Skeletal muscle satellite cell (primary cell): ENCODE measurements around the gene YTHDF2.
"Not testable (repeated sequence)": the region's sequence is repeated elsewhere in the genome, so short reads cannot be mapped to it uniquely, and the experiment has no call there.

Experiments
- H3K27me3 ChIP-seq: 2 replicates; pipeline ENCODE4 v1.7.0; 2013; ENCODE audit warnings: low read length; ENCODE audit not compliant: control insufficient read depth, insufficient read depth
- H3K36me3 ChIP-seq: 2 replicates; pipeline ENCODE4 v1.7.0; 2013; ENCODE audit warnings: mild to moderate bottlenecking, control low read depth, low read length; ENCODE audit not compliant: insufficient read depth
- H3K4me1 ChIP-seq: 2 replicates; pipeline ENCODE4 v1.7.0; 2013; ENCODE audit warnings: low read length; ENCODE audit not compliant: control insufficient read depth, insufficient read depth
- H3K4me2 ChIP-seq: 2 replicates; pipeline ENCODE4 v1.7.0; 2013; ENCODE audit warnings: mild to moderate bottlenecking, low read length
- H3K4me3 ChIP-seq: 2 replicates; pipeline ENCODE4 v1.7.0; 2013; ENCODE audit warnings: low read length
- H3K9ac ChIP-seq: 2 replicates; pipeline ENCODE4 v1.7.0; 2013; ENCODE audit warnings: mild to moderate bottlenecking, low read depth, low read length, moderate library complexity
- H3K9me3 ChIP-seq: replicated peaks from 2 replicates; pipeline ENCODE4 v1.7.0; 2013; ENCODE audit warnings: mild to moderate bottlenecking, control low read depth, low read length

The YTHDF2 gene

DNA sequence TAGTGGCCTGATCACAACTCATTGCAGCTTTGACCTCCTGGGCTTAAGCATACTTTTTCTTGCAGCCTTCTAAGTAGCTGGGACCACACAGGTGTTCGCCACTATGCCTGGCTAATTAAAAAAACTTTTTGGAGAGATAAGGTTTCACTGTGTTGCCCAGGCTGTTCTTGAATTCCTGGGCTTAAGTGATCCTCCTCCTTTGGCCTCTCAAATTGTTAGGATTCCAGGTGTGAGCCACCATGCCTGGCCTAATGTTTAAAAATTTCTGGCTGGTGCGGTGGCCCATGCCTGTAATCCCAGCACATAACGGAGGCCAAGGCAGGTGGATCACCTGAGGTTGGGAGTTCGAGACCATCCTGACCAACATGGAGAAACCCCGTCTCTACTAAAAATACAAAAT is 24.4 kb downstream of the YTHDF2 start:
- Histone ChIP-seq H3K36me3 (peaks cover 45% of the 10 kb centered on the region), H3K4me3 (no peak overlapping the region), H3K4me2 (no peak overlapping the region), H3K4me1 (no peaks in the 10 kb centered on the region), H3K9ac (no peak overlapping the region), H3K27me3 (no peaks in the 10 kb centered on the region), H3K9me3 (no peaks in the 10 kb centered on the region)

DNA sequence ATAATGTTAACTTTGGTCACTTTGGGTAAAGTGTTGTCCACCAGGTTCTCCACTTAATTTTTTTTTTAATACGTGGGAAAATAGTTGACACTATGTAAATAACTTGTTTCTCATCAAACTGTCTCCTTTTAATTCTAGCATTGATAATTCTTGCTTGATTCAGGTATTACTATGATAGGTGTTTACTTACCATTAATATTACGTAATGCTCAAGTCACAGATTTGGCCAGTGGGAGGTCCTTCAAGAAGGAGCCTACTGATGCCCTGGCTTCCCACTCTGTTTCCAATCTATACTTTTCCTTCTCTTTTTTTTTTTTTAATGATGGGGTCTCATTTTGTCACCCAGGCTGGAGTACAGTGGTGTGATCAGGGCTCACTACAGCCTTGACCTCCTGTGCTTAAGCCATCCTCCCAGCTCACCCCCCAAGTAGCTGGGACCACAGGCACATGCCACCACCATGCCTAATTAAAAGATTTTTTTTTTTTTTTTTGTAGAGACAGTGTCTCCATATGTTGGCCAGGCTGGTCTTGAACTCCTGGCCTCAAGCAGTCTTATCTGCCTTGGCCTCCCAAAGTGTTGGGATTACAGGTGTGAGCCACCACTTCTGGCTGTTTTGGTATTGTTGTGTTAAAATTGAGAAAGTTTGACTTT is 29.9 kb downstream of the YTHDF2 start:
- H3K4me1 ChIP-seq = no peaks in the 10 kb centered on the region
- H3K27me3 ChIP-seq = no peaks in the 10 kb centered on the region
- H3K36me3 ChIP-seq = peaks cover 37% of the 10 kb centered on the region
- H3K4me2 ChIP-seq = no peak overlapping the region
- no peak overlapping the region for H3K4me3 ChIP-seq
- H3K9ac ChIP-seq = no peak overlapping the region
- H3K9me3 ChIP-seq = no peaks in the 10 kb centered on the region

DNA sequence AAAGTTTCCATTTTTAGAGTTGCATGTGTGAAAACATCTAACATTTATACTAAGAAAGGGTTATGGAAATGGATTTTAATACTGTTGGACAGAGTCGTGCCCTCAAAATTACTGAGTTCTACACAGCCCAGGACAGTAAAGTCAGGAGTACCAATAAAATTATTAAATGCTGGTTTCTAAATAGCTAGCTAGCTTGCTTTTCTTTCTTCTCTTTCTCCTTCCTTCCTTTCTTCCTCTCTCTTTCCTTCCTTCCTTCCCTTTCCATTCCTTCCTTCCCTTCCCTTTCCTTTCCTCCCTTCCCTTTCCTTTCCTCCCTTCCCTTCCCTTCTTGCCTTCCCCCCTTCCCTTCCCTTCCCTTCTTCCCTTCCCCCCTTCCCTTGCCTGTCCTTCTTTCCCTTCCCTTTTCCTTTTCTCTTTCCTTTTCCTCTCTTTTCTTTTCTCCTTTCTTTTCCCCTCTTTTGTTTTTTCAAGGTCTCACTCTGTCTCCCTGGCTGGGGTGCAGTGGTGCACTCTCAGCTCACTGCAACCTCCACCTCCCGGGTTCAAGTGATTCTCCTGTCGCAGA is 33.9 kb downstream of the YTHDF2 start:
- peaks cover 33% of the 10 kb centered on the region for H3K36me3 ChIP-seq
- no peaks in the 10 kb centered on the region for H3K9me3 ChIP-seq
- H3K4me2 ChIP-seq = no peak overlapping the region
- H3K27me3 ChIP-seq = no peaks in the 10 kb centered on the region
- H3K4me3 ChIP-seq = no peak overlapping the region
- no peaks in the 10 kb centered on the region for H3K4me1 ChIP-seq
- no peak overlapping the region for H3K9ac ChIP-seq

DNA sequence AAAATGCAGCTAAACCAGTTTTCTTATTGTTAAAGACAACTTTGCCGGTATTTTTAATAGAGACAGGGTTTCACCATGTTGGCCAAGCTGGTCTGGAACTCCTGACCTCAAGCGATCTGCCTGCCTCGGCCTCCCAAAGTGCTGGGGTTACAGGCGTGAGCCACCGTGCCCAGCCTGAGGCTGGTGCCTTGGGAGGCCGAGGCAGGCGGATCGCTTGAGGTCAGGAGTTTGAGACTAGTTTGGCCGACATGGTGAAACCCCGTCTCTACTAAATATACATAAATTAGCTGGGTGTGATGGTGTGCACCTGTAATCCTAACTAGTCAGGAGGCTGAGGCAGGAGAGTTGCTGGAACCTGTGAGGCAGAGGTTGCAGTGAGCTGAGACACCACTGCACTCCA is 35.2 kb downstream of the YTHDF2 start:
- peaks cover 23% of the 10 kb centered on the region for H3K36me3 ChIP-seq

DNA sequence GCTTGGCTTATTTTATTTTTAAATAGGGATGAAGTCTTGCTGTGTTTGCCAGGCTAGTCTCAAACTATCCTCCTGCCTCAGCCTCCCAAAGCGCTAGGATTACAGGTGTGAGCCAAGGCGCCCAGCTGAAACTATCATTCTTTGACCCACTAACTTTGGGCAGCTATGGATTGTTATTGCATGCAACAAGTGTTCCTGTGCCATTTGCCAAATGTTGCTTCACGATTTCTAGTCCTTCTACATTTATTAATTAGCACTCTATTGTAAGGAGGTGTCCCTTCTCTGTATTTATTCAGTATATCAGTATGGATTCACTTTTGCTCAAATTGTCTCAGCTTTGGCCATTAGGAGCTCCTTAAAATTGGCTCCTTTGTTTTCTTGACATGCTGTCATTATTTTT is 36.4 kb downstream of the YTHDF2 start:
- H3K4me1 ChIP-seq = no peaks in the 10 kb centered on the region
- H3K4me3 ChIP-seq = no peak overlapping the region
- H3K36me3 ChIP-seq = peaks cover 23% of the 10 kb centered on the region
- no peaks in the 10 kb centered on the region for H3K9me3 ChIP-seq
- H3K27me3 ChIP-seq = no peaks in the 10 kb centered on the region
- H3K9ac ChIP-seq = no peak overlapping the region
- H3K4me2 ChIP-seq = no peak overlapping the region

More for the DNA sequence above, 35.2 kb downstream of the YTHDF2 start:
- not testable (repeated sequence) for H3K4me1 ChIP-seq, H3K27me3 ChIP-seq, H3K4me2 ChIP-seq, H3K4me3 ChIP-seq, H3K9me3 ChIP-seq, H3K9ac ChIP-seq

DNA sequence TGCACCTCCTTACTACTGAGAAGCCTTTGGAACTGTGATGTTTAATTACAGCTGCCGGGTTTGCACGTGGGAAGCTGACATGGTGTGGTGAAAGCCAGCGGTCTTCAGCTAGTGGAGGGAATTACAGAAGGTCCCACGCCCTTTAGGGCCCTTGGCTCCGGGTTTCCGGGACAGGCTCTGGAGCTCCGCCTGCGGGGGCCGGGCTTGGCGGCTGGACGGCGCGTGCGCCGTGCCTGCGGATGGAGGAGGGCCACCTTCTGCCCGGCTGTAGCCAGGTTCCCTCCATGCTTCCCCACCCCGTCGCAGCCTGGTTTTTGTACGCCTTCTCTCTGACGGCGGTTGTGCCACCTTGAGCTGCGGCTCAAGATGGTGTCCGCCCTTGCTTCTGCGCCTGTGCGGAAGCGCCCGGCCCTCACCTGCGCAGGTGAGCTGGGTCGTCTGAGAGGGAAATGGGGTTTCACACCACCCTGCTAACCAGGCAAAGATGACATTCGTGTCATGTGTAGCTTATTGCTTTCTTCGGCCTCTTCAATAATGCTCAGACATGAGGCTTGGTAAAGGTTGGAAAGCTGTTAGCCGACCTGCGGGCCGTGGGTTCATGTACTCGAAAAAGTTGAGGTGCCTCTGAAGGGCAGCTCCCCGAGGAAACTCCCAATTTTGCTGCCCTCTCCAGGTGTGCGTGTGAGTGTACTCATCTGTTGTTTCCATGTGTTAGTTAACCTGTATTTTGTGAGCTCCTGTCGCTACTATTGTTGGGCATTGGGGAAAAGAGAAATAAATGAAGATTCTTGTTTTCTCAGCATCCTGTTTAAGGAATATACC is 38.6 kb downstream of the YTHDF2 start:
- Histone ChIP-seq H3K36me3 (peaks cover 11% of the 10 kb centered on the region), H3K4me1 (no peaks in the 10 kb centered on the region), H3K4me2 (no peak overlapping the region), H3K27me3 (no peaks in the 10 kb centered on the region), H3K9ac (no peak overlapping the region), H3K9me3 (no peaks in the 10 kb centered on the region), H3K4me3 (no peak overlapping the region)

DNA sequence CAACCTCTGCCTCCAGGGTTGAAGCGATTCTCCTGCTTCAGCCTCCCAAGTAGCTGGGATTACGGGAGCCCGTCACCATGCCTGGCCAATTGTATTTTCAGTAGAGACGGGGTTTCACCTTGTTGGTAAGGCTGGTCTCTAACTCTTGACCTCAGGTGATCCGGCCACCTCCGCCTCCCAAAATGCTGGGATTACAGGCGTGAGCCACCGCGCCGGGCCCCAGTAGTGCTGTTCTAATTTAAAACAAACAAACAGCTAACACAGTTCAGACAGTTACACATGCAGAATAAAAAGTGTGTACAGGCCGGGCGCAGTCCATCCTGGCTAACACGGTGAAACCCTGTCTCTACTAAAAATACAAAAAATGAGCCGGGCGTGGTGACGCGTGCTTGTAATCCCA is 39.6 kb downstream of the YTHDF2 start:
- Histone ChIP-seq H3K4me1 (no peaks in the 10 kb centered on the region), H3K36me3 (peaks cover 9% of the 10 kb centered on the region), H3K9ac (no peak overlapping the region), H3K27me3 (no peaks in the 10 kb centered on the region), H3K4me2 (no peak overlapping the region), H3K4me3 (no peak overlapping the region), H3K9me3 (no peaks in the 10 kb centered on the region)

DNA sequence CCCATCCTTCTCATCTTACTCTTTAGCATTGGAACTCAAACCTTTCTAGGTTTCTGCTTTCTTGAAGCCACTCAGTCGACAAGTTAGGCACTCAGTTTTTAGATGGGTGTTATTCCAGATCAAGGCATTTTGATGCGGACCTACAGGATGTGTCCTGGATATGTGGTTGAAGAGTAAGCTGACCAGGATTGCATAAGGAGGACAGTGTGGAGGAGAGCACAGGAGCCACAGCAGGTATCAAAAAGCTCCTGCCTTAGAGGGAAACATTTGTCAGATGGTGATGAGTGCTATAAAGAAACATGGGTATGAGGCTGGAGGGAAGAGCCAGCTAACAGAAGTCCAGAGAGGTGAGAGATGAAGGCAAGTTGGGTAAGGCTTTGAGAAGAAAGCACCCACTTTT is 41.3 kb downstream of the YTHDF2 start:
- Histone ChIP-seq H3K4me3 (no peak overlapping the region), H3K4me2 (no peak overlapping the region), H3K9ac (no peak overlapping the region), H3K4me1 (no peaks in the 10 kb centered on the region), H3K27me3 (no peaks in the 10 kb centered on the region), H3K36me3 (peaks cover 4% of the 10 kb centered on the region), H3K9me3 (no peaks in the 10 kb centered on the region)

DNA sequence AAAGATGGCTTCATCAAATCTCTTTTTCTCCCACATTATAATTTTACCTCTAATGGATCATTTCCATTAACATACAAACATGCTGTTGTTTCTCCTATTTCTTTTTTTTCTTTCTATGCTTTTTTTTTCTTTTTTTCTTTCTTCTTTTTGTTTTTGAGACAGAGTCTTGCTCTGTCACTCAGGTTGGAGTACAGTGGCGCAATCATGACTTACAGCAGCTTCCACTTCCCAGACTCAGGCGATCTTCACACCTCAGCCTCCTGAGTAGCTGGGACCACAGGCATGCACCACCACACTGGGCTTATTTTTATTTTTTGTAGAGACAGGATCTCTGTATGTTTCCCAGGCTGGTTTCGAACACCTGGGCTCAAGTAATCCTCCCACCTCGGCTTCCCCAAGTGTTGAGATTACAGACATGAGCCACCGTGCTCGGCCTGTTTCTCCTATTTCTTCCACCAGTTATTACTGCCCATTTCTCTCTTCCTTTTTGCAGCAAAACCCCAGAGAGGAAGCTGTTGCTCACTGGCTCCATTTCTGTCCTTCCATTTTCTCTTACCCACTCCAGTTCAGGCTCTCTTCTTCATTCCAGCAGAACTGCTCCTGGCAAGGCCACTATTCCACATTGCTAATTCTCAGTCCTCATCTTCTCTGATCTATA is 43.1 kb downstream of the YTHDF2 start:
- no peak overlapping the region for H3K9ac ChIP-seq
- no peaks in the 10 kb centered on the region for H3K9me3 ChIP-seq
- H3K4me3 ChIP-seq = no peak overlapping the region
- no peaks in the 10 kb centered on the region for H3K36me3 ChIP-seq
- no peaks in the 10 kb centered on the region for H3K4me1 ChIP-seq
- no peaks in the 10 kb centered on the region for H3K27me3 ChIP-seq
- H3K4me2 ChIP-seq = no peak overlapping the region

DNA sequence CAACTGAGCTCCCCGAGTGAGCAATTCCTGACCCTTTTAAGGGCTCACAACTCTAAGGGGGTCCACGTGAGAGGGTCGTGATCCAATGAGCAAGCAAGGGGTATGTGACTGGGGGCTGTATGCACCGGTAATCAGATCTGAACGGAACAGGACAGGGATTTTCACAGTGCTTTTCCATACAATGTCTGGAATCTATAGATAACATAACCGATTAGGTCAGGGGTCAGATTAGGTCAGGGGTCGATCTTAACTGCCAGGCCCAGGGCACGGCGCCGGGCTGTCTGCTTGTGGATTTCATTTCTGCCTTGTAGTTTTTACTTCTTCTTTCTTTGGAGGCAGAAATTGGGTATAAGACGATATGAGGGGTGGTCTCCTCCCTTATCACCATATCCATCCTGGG is 44.6 kb downstream of the YTHDF2 start:
- H3K4me2 ChIP-seq = no peak overlapping the region
- no peaks in the 10 kb centered on the region for H3K4me1 ChIP-seq
- no peaks in the 10 kb centered on the region for H3K9me3 ChIP-seq
- no peaks in the 10 kb centered on the region for H3K36me3 ChIP-seq
- H3K27me3 ChIP-seq = no peaks in the 10 kb centered on the region
- H3K4me3 ChIP-seq = no peak overlapping the region
- H3K9ac ChIP-seq = no peak overlapping the region

DNA sequence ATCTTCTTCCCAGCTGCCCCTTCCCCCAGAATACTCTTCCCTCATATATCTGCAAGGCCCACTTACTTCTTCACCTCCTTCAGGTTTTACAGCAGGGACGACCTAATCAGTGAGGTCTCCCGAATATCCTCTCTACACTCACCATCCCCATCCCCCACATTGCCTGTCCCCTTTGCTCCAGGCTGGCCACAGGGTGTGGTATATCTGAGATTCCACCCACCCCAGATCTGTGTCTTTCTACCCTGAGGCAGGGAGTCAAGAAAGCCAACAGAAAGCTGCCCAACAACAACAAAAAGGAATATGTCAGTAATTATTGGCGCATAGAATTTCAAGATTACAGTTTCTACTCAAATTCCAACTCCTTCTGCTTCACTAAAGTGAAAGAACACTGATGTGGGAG is 45.3 kb downstream of the YTHDF2 start:
- no peak overlapping the region for H3K9ac ChIP-seq
- H3K4me3 ChIP-seq = no peak overlapping the region
- no peaks in the 10 kb centered on the region for H3K27me3 ChIP-seq
- H3K9me3 ChIP-seq = no peaks in the 10 kb centered on the region
- no peaks in the 10 kb centered on the region for H3K4me1 ChIP-seq
- H3K36me3 ChIP-seq = no peaks in the 10 kb centered on the region
- H3K4me2 ChIP-seq = no peak overlapping the region
